C4-2B (cell line): ENCODE measurements around the gene KCNJ14.

ENCODE experiments used
- CTCF ChIP-seq: fragments of 450-650 bp; conservative IDR thresholded peaks from 2 replicates; pipeline ENCODE4 v1.5.1; 2017; ENCODE audit warnings: mild to moderate bottlenecking
- ZFX ChIP-seq: fragments of 450-650 bp; IDR thresholded peaks from 2 replicates; pipeline ENCODE4 v1.6.1; 2017

GRCh38 chr19:48511800-48512503 is 56.6 kb downstream of the KCNJ14 start, which contains the start of gene LMTK3:
- TF ChIP-seq CTCF (no peak), ZFX (no peak)
